Peyer's patch (tissue), 4 donors: ENCODE measurements around the gene CYTL1. TPM values are rescaled to one million over a fixed set of nuclear protein-coding genes. Genes with fewer than 3 reads are reported as not detected.
"Not testable (repeated sequence)": the region's sequence is repeated elsewhere in the genome, so short reads cannot be mapped to it uniquely, and the experiment has no call there.

Source experiments
- DNase-seq, 3 donors: peaks; one replicate each; pipeline ENCODE4 v3.0.0-alpha.2; 2017 to 2019
- H3K27ac ChIP-seq, 4 donors: fragments of 200-600 bp; sonication (generic); one replicate each; pipeline ENCODE4 v1.5.1; 2016 to 2019
- H3K27me3 ChIP-seq, 2 donors: fragments of 200-600 bp; sonication (generic); one replicate each; pipeline ENCODE4 v1.5.1; 2019
- H3K36me3 ChIP-seq, 3 donors: fragments of 200-600 bp; sonication (generic); one replicate each; pipeline ENCODE4 v1.5.1; 2016 to 2019
- H3K4me1 ChIP-seq, 4 donors: fragments of 200-600 bp; sonication (generic); one replicate each; pipeline ENCODE4 v1.5.1; 2016 to 2019
- H3K4me3 ChIP-seq, 4 donors: fragments of 200-600 bp; sonication (generic); 1 replicate in 3 of 4; 2 replicates in 1 of 4; pipeline ENCODE4 v1.5.1; 2016 to 2019; ENCODE audit warnings: mild to moderate bottlenecking in 1 of 4
- H3K9me3 ChIP-seq, 4 donors: fragments of 200-600 bp; sonication (generic); one replicate each; pipeline ENCODE4 v1.5.1; 2016 to 2019; ENCODE audit warnings: mild to moderate bottlenecking in 1 of 4
- POLR2A ChIP-seq, 2 donors: fragments of 450-650 bp; IDR thresholded peaks; one replicate each; pipeline ENCODE4 v1.5.1; 2017; ENCODE audit warnings: antibody characterized with exemption in 2 of 2, mild to moderate bottlenecking in 2 of 2, moderate library complexity in 2 of 2
- total RNA-seq, 4 donors: library from RNA; depleted of rRNA; stranded (reverse); fragments of >200 nt; gene quantifications; one replicate each; pipeline ENCODE4 v1.1.0, GENCODE V29; 2016
- TF ChIP-seq, protein P1 (sequence below), 6 experiments: fragments of 450-650 bp in 4 of 6; fragments of 200-600 bp in 2 of 6; sonication (generic) in 1 of 6; IDR thresholded peaks; one replicate each; pipeline ENCODE4 v1.5.1; 2017 to 2019; ENCODE audit warnings: antibody characterized with exemption in 6 of 6, mild to moderate bottlenecking in 3 of 6, moderate library complexity in 1 of 6

Gene CYTL1
- total RNA-seq, 4 donors from 2014 or later: 5.8 TPM; not detected in 3

GRCh38 chr4:5009796-5010195 lies 9.5 kb downstream of the CYTL1 start:
- no peaks in the 10 kb centered on the region for H3K27me3 ChIP-seq
- no peaks in the 10 kb centered on the region for H3K9me3 ChIP-seq
- no peak overlapping the region for H3K4me3 ChIP-seq
- no peak for DNase-seq
- no peaks in the 10 kb centered on the region for H3K36me3 ChIP-seq
- TF ChIP-seq POLR2A (IDR thresholded peaks at IDR 0.05): no peak
- TF ChIP-seq, protein P1, sequence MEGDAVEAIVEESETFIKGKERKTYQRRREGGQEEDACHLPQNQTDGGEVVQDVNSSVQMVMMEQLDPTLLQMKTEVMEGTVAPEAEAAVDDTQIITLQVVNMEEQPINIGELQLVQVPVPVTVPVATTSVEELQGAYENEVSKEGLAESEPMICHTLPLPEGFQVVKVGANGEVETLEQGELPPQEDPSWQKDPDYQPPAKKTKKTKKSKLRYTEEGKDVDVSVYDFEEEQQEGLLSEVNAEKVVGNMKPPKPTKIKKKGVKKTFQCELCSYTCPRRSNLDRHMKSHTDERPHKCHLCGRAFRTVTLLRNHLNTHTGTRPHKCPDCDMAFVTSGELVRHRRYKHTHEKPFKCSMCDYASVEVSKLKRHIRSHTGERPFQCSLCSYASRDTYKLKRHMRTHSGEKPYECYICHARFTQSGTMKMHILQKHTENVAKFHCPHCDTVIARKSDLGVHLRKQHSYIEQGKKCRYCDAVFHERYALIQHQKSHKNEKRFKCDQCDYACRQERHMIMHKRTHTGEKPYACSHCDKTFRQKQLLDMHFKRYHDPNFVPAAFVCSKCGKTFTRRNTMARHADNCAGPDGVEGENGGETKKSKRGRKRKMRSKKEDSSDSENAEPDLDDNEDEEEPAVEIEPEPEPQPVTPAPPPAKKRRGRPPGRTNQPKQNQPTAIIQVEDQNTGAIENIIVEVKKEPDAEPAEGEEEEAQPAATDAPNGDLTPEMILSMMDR (IDR thresholded peaks at IDR 0.05): no peak
- H3K4me1 ChIP-seq: no peaks in the 10 kb centered on the region
- H3K27ac ChIP-seq: no peak overlapping the region

DNA sequence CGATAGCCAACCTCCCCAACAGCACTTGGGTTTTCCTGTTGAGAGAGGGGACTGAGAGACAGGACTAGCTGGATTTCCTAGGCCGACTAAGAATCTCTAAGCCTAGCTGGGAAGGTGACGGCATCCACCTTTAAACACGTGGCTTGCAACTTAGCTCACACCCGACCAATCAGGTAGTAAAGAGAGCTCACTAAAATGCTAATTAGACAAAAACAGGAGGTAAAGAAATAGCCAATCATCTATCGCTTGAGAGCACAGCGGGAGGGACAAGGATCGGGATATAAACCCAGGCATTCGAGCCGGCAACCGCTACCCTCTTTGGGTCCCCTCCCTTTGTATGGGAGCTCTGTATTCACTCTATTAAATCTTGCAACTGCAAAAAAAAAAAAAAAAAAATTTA lies 12.3 kb downstream of the CYTL1 start:
- not testable (repeated sequence) for H3K9me3 ChIP-seq, H3K4me1 ChIP-seq, DNase-seq, H3K36me3 ChIP-seq, H3K4me3 ChIP-seq, H3K27me3 ChIP-seq, H3K27ac ChIP-seq

- no peak for TF ChIP-seq POLR2A (IDR thresholded peaks at IDR 0.05)
- TF ChIP-seq, protein P1 (IDR thresholded peaks at IDR 0.05): no peak
- Histone ChIP-seq H3K4me3 (no peak overlapping the region), H3K4me1 (no peaks in the 10 kb centered on the region), H3K9me3 (no peaks in the 10 kb centered on the region), H3K36me3 (no peaks in the 10 kb centered on the region), H3K27ac (no peak overlapping the region), H3K27me3 (no peaks in the 10 kb centered on the region)
- DNase-seq: no peak
Measured at GRCh38 chr4:5004496-5004895, 14.8 kb downstream of the CYTL1 start.

- no peak for DNase-seq
- no peaks in the 10 kb centered on the region for H3K9me3 ChIP-seq
- TF ChIP-seq, protein P1 (IDR thresholded peaks at IDR 0.05): no peak
- TF ChIP-seq POLR2A (IDR thresholded peaks at IDR 0.05): no peak
- H3K4me3 ChIP-seq: no peak overlapping the region
- H3K4me1 ChIP-seq: no peaks in the 10 kb centered on the region
- H3K27ac ChIP-seq: no peak overlapping the region
- H3K36me3 ChIP-seq: no peaks in the 10 kb centered on the region
- no peaks in the 10 kb centered on the region for H3K27me3 ChIP-seq
Measured at GRCh38 chr4:5003918-5004317, 15.3 kb downstream of the CYTL1 start.

DNA sequence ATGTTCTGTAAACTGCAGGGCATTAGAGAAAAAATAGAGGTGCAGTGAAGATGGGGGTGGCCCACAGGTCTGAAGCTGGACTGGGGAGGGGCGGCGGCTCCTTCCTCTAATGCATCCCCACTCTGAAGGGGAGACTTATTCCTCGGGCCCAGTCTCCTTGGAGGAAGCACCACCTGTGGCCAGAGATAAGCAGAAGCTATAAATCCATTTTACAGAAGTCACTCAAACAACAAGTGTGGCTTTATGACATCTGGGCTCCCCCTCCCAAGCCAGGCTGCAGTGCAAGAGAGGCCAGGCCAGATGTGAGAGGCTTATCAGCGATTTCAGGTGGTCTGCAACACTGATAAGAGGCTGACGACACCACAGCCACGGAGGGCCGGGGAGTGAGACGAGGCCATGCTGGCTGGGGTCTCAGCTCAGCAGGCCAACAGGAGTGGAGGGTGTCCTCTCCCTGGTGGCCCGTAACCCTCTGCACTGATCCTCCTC lies 15.8 kb downstream of the CYTL1 start:
- H3K4me1 ChIP-seq: no peaks in the 10 kb centered on the region
- TF ChIP-seq POLR2A (IDR thresholded peaks at IDR 0.05): no peak
- H3K27me3 ChIP-seq: no peaks in the 10 kb centered on the region
- no peak overlapping the region for H3K4me3 ChIP-seq
- no peaks in the 10 kb centered on the region for H3K9me3 ChIP-seq
- no peak for DNase-seq
- no peaks in the 10 kb centered on the region for H3K36me3 ChIP-seq
- no peak overlapping the region for H3K27ac ChIP-seq

- DNase-seq, H3K27ac ChIP-seq, H3K36me3 ChIP-seq, H3K9me3 ChIP-seq, H3K4me1 ChIP-seq, H3K4me3 ChIP-seq, H3K27me3 ChIP-seq: not testable (repeated sequence)
Measured at GRCh38 chr4:5001641-5002040, 17.6 kb downstream of the CYTL1 start.

- not testable (repeated sequence) for H3K9me3 ChIP-seq, H3K36me3 ChIP-seq, H3K4me1 ChIP-seq, H3K4me3 ChIP-seq, H3K27me3 ChIP-seq, H3K27ac ChIP-seq, DNase-seq
Measured at GRCh38 chr4:4996935-4997334, 22.3 kb downstream of the CYTL1 start.

DNA sequence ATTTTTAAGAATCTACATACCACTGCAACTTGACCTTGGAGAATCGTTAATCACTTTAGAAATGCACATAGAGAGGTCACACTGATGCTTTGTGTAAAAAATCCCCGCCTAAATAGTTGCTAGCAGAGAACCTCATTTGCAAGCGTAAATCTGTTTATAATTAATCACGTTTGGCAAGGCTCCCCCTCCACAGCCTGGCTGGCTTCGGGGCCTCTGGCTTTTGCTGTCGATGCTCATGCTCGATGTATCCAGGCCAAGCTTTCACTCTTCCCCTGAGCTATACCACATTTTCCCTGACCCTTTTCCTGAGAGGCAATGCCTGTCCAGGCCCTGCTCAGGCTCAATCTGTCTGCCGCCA lies 23.4 kb downstream of the CYTL1 start:
- Histone ChIP-seq H3K4me3 (no peak overlapping the region), H3K36me3 (no peaks in the 10 kb centered on the region), H3K27ac (no peak overlapping the region), H3K4me1 (peaks cover 0 to 8% (median 1%) of the 10 kb centered on the region in 4 donors), H3K9me3 (no peaks in the 10 kb centered on the region), H3K27me3 (no peaks in the 10 kb centered on the region)
- no peak for DNase-seq
- no peak for TF ChIP-seq POLR2A (IDR thresholded peaks at IDR 0.05)
- TF ChIP-seq, protein P1 (IDR thresholded peaks at IDR 0.05): no peak
